GM12872 (cell line): ENCODE results near the gene MAP4.

Experiments
- CTCF ChIP-seq: IDR thresholded peaks from 3 replicates; pipeline ENCODE4 v1.5.1; 2011; ENCODE audit warnings: low read depth, mild to moderate bottlenecking, low read length, moderate library complexity; ENCODE audit not compliant: insufficient read depth

The MAP4 gene

DNA sequence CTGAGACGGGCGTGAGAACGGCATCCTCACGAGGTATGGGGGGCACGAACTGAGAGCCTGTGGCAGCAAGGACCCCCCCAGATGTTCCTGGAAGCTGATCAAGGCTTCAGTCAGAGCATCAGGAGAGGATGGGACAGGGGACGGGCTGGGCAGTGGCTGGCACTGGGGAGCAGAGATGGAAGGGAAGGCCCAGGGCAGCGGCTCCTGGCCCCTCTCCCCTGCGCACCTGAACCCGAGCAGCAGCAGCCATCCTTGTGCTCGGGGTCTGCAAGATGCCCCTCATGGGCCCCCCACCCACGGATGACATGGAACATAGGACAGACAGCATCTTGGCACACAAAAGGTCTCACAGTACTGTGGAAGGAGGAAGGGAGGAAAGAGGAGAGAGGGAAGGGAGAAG lies 161.9 kb downstream of the MAP4 start:
- no peak for TF ChIP-seq CTCF

GRCh38 chr3:47852604-47853602 lies 163.3 kb downstream of the MAP4 start:
- no peak for TF ChIP-seq CTCF

DNA sequence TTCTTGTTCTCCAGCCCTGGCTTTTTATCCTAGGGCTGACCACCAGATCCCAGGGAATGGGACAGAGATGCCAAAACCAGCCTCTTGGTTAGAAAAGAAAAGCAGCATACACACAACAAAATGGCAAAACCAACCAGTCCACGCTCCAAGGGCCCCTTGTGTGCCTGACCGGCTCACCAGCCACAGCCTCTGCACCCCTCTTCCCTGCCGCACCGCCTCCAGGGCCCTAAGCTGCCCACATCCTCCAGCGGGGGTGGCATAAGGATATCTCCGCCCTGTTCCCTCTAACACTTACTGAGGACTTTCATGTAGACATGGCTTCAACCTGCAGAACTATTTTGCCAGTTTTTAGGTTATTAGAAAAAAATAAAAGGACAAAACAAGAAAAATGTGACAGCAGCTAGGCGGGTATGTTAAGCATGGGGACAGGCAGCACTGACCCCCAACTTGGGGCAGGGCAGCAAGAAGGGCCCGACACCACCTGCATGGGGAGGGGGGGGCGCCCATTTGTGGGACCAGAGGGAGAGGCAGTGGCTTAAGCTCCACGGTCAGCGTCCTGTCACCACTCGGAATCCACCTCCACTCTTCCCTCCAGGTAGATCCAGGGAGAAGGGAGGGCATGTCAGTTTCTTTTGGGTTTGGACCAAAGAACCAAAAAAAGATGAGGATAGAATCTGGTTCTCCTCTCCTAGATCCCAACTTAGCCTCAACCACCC lies 164.2 kb downstream of the MAP4 start:
- TF ChIP-seq CTCF, result no peak

DNA sequence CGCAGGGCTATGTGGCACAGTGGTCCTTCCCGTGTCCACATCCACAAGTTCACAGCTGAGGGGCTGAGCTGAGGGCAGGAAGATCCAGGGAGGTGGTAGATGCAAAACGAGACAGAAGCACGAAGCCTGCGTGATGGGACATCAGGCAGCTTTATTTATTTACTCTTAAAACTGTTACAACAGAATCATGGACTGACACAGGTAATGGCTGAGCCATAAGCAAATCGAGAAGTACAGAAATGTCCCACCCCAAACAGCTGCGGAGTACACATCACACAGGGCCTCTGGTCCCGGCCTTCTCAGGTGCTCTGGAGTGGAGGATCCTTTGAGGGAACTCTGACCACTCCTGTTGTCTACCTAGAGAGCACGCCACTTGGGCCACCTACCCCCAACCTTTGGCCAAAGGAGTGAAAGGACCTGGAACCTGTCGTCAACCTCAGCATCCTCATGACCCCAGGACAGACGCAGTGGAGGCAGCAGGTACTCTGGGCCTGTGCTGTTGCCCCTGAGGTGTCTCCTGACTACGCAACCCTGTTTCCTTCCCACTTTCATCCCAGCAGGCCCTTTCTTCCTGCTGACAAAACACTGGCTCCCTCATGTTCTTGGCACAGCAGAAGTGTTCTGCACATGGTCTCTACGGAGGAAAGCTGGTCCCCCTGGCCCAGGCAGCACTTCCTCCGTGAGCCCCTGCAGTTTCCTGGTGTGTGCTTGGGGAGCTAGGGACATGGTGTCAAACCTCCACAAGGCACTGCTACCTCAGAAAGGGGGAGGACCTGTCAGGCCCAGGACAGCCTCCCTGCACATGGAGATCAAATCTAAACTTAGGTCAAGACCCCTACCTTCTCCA lies 165.4 kb downstream of the MAP4 start:
- TF ChIP-seq CTCF, result no peak

DNA sequence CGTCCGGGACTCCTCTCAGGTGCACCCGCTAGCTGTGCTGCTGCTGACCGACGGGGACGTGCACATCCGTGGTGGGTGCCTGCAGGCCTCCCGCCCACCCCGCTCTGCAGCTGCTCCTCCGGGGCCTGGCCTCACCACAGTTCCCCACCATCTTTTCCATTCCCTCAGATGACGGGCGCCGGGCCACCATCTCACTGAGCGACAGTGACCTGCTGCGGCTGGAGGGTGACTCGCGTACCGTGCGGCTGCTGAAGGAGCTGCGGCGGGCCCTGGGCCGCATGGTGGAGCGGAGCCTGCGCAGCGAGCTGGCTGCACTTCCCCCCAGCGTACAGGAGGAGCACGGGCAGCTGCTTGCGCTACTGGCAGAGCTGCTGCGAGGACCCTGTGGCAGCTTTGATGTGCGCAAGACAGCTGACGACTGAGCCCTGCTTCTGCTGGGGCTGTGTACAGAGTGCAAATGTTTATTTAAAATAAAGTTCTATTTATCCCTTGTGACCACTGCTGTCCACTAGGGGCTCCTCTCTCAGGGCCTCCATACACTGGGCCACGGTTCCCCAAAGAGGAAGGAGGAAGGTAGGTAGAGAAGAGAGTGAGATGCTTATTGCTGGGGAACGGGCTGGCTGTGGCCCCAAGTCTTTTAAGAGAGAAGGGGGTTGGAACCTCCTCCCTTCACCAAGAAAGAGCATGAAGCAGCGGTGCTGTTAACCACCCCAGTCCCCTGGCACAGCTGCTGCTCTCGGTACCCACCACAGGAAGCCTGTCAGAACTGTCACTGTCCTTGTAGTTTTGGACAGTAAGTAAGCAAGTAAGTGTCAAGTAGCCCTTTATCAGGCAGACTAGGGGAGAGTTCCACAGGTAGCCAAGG lies 166.3 kb downstream of the MAP4 start:
- TF ChIP-seq CTCF, result peak; percentile 50

- TF ChIP-seq CTCF, result no peak
These were observed 167.0 kb downstream of the MAP4 start for GRCh38 chr3:47849186-47849698.
